Thoracic aorta endothelial cell (primary cell): ENCODE data around the gene PLEKHS1. TPM values are rescaled to one million over a fixed set of nuclear protein-coding genes. Genes with fewer than 3 reads are reported as not detected.

Experiments used
- small RNA-seq: library from RNA; depleted of rRNA; stranded (forward); fragments of <200 nt; gene quantifications from one replicate; pipeline ENCODE3, GENCODE V24; 2012
- total RNA-seq: library from RNA; depleted of rRNA; stranded (reverse); fragments of >200 nt; gene quantifications from 2 replicates; pipeline ENCODE4 v1.2.3, GENCODE V29; 2012

The PLEKHS1 gene
- total RNA-seq, result not detected in 2 replicates

DNA sequence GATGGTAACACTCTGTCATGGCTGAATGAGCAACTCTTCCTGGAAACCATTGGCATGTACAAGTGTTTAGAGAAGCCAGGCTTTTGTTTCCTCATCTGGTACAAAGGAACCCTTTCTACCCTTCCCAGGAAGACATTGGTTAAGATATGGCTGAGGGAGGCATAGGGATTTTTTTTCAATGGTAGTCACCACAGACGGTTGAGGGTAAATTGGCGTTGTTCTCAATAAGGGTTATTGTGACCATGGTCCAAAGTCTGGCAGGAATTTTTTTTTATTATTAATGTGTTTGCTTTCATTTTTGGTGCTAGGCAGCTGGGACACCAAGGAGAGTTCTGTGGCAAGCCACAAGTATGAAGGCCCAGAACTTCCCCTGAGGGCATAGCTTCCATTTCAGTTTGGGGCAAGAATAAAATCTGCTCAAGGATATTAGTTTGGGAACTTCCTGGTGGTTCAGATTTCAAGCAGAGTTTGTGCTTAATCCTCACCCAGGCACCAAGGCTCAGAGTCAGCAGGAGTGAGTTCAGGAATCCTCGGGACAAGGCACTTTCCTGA is at the start of gene PLEKHS1:
PLEKHS1 (plus strand) TSS at position 502 of the 552 bp plus-strand sequence. CDS start 3,596 bp downstream, outside the sequence.

Small RNA genes lying within 50 kb of the gene (small RNA-seq; reads per million reads assigned to genes)
- not detected for gene RF00560

Other genes starting within 250 kb of the PLEKHS1 start
- gene HABP2, start 198.6 kb upstream of the PLEKHS1 start, total RNA-seq, result not detected in 2 replicates
- not detected in 2 replicates for gene NRAP, start 87.6 kb upstream of the PLEKHS1 start, total RNA-seq
- 36.2 and 44.7 TPM in 2 replicates for gene CASP7, start 71.8 kb upstream of the PLEKHS1 start, total RNA-seq
- 8.8 and 10.5 TPM in 2 replicates for gene DCLRE1A, start 102.4 kb downstream of the PLEKHS1 start, total RNA-seq
- gene NHLRC2, start 103.0 kb downstream of the PLEKHS1 start, total RNA-seq, result 27.0 and 29.7 TPM in 2 replicates